HG02840 (cell line): ENCODE results near the gene C22orf31.

Source experiments
- ATAC-seq: cut with Tn5 transposase; IDR thresholded peaks from one replicate; pipeline ENCODE4 v1.9.1; 2021; ENCODE audit warnings: mild to moderate bottlenecking, moderate library complexity, moderate number of reproducible peaks; ENCODE audit not compliant: unreplicated experiment, low FRiP score

The C22orf31 gene

DNA sequence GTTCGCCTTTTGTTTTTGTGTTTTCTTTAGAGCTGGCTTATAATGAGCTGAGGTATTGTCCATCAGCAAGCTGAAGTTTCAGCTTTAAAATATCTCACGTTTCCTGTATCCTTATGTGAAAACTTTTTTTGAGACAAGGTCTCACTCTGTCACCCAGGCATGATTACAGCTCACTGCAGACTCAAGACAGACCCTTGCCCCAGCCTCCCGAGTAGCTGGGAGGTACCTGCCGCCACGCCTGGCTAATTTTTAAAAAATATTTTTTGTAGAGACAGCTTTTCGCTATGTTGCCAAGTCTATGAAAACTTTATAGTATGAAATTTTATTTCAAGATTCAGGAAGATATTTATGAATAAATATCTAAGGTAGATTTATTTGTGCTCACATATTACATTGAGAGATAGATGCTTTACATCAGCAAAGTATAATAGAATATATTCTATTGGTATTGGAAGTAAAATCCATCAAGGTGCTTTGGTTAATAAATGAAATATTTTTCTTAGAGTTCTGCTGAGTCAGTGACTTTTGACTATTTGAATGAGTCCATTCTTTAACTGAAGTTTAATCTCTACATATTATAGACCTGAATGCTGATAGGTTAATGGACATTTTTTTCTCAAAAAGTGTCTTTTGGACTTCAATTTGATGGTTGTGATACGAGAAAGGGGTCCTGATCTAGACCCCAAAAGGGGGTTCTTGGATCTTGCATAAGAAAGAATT is 21.4 kb upstream of the C22orf31 start:
- no peak for ATAC-seq

DNA sequence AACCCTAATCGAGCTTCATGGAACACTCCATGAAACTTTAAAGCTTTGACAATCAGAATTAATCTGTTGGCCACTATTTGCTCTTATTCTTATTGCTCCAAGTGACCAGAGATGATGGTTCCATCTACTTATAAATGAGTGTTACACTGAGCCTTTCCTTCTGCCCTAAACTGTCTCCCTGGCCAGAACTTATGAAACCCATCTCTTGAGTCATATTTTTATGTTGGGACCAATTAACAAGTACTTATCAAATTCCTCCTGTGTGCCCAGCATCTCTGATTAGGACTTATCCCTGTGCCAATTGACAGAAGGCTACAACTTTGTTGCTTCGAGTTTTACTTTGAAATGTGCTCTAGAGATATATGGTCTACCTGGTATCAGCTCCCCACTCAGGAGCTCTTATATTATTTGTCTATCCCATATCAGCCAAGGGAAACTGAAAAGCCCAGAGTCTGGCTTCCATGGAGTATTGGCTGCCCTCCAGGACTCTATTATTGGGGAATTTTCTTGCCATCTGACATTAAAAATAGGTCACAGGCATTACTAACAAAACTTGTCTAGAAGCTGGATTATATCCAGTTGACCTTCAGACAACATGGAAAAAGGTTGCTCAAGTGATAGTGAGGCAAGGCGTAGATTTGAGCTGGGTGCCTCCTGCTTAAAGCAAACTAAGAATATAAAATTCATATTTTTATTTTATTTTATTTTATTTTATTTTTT is 20.0 kb upstream of the C22orf31 start:
- ATAC-seq: no peak

- ATAC-seq: no peak
Measured at GRCh38 chr22:29080106-29080975, 18.7 kb upstream of the C22orf31 start.

GRCh38 chr22:29079218-29079901 is 17.7 kb upstream of the C22orf31 start:
- ATAC-seq: no peak

- no peak for ATAC-seq
Measured at GRCh38 chr22:29078869-29079207, 17.2 kb upstream of the C22orf31 start.

- no peak for ATAC-seq
Measured at GRCh38 chr22:29078036-29078868, 16.6 kb upstream of the C22orf31 start.

DNA sequence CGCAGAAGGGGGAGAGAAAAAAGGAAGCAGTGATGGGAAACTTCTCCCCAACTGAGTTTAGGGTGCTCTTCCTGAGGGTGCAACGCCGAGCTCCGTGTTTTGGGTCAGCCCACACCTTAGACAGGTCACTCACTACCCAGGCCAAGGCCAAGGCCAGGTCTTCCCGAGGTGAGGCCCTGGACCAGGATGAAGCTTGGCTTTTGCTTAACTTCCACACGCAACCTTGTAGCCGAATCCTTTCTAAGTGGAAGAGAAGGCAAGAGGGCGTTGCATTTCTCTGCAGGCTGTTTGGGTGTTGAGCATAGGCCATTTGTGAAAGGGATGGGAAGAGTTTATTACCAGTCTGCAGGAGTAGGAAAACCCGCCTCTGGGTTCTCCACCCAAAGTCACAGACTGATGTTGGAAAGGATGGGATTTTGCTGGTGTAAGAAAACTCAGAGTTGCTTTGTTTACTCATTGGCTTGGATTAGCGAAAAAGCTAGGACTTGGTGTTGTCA is 12.7 kb upstream of the C22orf31 start:
- no peak for ATAC-seq

DNA sequence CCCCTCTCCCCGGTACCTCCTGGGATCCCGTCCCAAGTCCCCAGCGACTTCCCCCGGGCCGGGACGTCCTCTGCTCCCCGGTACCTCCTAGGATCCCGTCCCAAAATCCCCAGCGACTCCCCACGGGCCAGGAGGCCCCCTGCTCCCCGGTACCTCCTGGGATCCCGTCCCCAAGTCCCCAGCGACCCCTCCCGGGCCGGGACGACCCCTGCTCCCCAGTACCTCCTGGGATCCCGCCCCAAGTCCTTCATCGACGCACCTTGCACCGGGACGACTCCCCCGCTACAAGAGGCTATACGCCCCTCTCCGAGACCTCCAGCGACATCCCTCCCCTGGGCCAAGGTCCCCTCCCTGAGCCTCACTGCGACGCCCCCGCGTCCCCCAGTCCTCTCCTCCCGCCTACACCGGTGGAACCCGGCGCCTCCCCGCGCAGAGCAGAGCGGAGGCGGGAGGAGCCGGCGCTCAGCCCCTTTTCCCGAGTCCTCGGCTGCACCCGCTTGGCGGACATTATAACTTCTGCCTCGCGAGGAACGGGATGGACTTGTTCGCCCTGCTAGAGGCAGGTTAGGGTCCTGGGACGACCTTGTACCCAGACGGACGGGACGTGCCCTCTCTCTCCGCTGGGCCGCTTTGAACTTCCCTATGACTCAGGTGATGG is 12.1 kb upstream of the C22orf31 start:
- ATAC-seq: no peak

- ATAC-seq: peak; percentile 18
Measured at GRCh38 chr22:29072979-29073617, 11.5 kb upstream of the C22orf31 start, which contains the start of gene KREMEN1. Gene KREMEN1 (plus strand): TSS chr22:29073035. CDS start chr22:29073131, 96 bp downstream.

DNA sequence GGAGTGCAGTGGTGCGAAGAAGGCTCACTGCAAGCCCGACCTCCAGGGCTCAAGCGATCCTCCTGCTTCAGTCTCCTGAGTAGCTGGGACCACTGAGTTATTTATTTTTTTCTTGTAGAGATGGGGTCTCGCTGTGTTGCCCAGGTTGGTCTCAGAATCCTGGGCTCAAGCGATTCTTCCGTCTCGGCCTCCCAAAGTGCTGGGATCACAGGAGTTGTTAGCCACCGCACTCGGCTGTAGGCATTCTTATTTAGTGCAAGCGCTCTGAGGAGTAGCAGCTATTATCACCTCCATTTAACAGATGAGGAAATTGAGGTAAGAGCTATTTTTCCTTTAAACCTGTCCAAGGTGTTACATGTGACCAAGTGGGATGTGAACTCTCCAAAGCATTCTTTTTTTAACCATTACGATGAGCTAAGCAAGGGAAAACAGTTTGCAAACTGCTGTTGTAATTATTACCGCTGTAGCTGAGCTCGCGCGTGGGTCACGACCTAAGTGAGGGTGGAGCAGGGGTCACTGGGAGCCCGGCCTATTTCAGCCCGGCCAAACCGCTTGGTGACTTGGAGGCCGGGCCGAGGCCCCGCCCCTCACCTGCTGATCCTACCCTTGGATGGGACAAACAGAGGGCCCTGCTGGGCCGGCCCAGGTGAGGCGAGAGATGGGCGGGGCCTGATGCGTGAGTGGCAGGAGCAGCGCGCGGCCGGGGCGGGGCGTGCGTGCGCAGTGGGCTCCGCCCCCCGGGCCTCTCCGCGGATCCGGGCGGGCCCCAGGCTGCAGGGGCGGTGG is 10.8 kb upstream of the C22orf31 start:
- peak; percentile 76 for ATAC-seq

DNA sequence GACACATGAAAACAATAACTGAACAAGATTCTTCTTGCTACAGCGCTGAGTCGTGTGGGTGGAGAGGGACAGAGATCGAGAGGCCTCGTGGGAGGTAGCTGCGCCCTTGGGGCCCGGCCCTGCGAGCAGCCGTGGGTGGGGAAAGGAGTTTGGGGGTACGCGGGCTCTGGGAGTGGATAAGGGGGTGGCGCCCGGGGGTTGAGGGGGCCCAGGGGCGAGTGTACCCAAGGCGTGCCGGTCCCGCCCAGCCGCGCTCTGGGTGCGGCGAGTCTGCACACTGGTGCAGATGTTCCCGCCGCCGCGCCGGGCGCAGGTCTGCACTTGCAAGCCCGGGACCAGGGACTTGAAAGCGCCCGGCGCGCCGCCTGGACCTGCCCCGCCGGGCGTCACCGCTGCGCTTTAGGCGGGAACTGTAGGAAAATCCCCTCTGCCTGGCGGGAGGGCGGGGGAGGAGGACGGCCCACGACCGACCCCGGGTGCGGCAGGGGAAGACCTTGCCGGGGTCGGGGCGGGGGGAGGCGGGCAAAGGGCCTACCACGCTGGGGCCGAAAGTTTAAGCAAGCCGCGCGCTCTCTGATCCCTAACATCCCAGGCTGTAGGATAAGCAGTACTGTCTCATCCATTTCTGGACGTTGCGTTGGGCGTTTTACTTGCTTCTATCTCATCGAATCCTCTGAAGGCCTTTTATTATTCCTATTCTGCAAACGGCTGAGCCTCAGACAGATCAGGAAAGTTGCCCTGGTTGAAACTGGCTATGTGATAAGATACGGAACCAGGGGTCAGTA is 9.8 kb upstream of the C22orf31 start:
- no peak for ATAC-seq

DNA sequence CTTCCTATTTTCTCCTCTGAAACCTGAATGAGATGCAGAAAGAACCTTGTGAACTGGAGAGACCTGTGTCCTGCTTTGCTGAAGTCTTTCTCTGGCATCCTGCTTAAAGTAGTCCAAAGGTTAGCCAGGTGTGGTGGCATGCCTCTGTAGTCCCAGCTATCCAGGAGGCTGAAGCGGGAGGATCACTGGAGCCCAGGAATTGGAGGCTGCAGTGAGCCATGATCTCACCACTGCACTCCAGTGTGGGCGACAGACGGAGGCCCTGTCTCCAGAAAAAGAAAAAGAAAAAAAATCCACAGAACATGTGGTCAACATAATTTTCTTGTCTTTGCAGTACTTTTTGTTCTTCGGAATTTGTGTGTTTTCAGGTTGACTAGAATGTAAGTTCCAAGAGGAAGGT is 8.9 kb upstream of the C22orf31 start:
- no peak for ATAC-seq

GRCh38 chr22:29069463-29069862 is 7.8 kb upstream of the C22orf31 start:
- no peak for ATAC-seq

- no peak for ATAC-seq
Measured at GRCh38 chr22:29065468-29066190, 4.0 kb upstream of the C22orf31 start.

DNA sequence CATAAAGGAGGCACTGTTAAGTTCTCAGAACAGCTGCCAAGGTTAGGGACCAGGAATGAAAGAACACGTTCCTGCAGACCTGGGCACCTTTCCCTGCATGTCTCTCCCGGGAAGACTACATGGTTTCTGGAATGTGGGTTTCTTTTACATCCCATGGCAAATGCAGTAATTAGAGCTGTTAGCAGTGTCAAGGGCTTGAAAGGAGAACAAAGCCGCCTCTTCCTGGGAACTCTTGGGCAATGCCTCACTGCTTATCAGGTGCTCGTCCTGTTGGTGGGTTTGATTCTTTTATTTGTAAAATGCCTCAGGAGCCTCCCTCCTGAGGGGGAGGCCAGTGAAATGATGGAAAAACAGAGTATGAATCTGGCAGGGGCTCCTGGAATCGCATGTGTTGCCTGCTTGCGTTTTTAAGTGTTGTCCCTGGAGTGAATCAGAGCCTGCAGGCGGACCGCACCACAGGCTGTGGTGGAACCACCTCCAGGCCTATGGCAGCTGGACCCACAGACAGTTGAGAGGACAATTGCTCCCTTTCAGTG is 723 bp upstream of the C22orf31 start:
- ATAC-seq: no peak

DNA sequence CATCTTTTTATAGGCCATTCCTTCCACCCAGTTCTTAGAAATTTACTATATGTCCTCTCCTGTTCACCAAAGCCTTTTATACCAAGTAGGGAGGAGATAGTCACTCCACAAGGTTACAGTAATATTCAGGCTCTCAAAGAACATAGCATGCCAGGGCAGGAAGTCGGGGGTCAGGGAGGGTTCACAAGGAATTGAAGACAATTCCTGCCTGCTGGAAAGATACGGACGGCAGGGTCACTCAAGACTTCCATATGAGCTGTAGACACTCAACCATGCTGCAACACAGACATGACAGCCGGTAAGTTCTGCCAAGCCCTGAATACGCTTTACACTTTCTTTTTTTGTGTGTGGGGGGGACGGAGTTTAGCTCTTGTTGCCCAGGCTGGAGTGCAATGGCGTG is 700 bp downstream of the C22orf31 start:
- no peak for ATAC-seq
